ENCODE data around the gene SOBP. TPM values are rescaled to one million over a fixed set of nuclear protein-coding genes. Genes with fewer than 3 reads are reported as not detected.
A peak's percentile ranks its signal among the peaks of the same experiment; 100 is the strongest.

Gene SOBP
- total RNA-seq, 4 donors from 2014 or later = 5.6 to 21.4 (median 18.1) TPM

DNA sequence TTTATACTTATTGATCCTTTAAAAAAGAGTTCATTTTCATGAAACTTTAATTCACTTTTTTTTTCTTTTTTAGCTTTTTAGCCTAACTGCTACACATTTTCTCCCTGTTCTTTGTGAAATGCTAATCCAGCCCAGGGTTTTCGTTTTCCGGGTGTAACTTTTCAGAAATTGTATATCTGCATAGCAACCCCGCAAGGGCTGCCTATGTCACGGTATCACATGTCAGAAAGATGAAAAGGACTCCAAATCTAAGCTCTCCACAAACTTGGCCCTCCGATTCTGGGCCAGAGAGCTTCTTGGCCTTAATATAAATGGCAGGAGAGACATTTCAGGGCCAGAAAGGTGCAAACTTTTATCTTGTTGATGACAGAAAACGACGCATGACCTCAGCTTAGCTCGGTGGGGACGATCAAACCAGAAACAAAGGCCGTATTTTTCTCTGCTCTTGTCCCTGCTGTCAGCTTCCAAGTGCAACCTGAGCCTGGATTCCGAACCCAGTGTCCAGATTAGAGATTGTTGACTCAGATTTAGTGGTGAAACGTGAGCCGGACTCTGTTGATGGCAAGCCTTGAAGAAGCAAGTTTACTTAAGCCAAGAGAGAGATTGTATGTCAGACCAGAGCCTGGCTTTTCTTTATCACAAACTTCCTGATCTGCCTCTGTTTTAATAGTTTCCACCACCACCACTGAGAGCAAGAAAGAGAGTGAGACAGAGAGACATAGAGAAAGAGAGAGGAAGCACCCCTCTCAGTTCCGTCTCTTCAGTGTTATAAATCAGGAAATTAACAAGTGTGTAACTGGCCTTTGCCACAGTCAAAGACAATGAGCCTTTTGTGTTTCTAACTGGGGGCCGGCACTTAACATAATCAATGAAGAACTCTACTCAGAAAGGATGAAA is 176.4 kb downstream of the SOBP start:
- TF ChIP-seq CTCF (IDR thresholded peaks at IDR 0.05) (no peak), POLR2A (IDR thresholded peaks at IDR 0.05) (no peak)

GRCh38 chr6:107666981-107667601 is 177.2 kb downstream of the SOBP start:
- H3K27ac ChIP-seq = no peak overlapping the region
- 78 to 85% methylated on average over 13 of the region's 13 CpGs for WGBS, 2 donors
- intact Hi-C loops (cut with DNase I) = no loop called here

More for the DNA sequence above, 176.4 kb downstream of the SOBP start:
- intact Hi-C loops (cut with DNase I) = no loop called here
- peak; percentile 18 to 32 for DNase-seq
- 56 to 57% methylated on average over 15 of the region's 15 CpGs for WGBS, 2 donors
- H3K27ac ChIP-seq = peak overlapping the region in 1 of 3 donors; percentile 24
- peaks cover 8 to 22% of the 10 kb centered on the region in 2 donors for H3K4me1 ChIP-seq
- H3K4me3 ChIP-seq (replicated peaks in 1 of 3) = no peak overlapping the region
- H3K27me3 ChIP-seq = no peaks in the 10 kb centered on the region
- no peaks in the 10 kb centered on the region for H3K36me3 ChIP-seq
- no peaks in the 10 kb centered on the region for H3K9me3 ChIP-seq

DNA sequence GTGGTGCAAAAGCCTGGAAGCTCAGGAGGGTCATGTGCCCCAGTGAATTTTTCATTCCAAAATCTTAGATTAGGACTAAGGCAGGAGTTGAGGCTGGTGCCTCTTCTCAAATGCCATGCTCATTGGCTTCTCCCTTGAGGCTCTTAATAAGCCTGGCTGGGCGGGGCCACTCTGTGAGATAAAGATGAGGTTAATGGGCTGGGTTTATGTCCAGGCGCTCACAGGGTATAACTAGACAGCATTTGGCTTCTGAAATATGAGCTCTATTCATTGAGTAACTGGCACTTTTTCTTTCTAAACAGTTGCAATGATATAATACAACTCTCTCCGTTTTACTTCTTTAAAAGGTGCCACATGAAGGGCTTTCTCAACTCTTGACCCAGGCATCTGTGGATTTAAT is 177.9 kb downstream of the SOBP start:
- no peaks in the 10 kb centered on the region for H3K9me3 ChIP-seq
- no peak for DNase-seq
- no peak overlapping the region for H3K27ac ChIP-seq
- intact Hi-C loops (cut with DNase I) = no loop called here
- H3K4me1 ChIP-seq = peaks cover 8 to 21% of the 10 kb centered on the region in 2 donors
- TF ChIP-seq POLR2A (IDR thresholded peaks at IDR 0.05) (no peak), CTCF (IDR thresholded peaks at IDR 0.05) (no peak)
- WGBS, 2 donors = 95 to 96% methylated on average over 3 of the region's 3 CpGs
- no peaks in the 10 kb centered on the region for H3K36me3 ChIP-seq
- H3K4me3 ChIP-seq (replicated peaks in 1 of 3) = no peak overlapping the region
- no peaks in the 10 kb centered on the region for H3K27me3 ChIP-seq

More at GRCh38 chr6:107666981-107667601, 177.2 kb downstream of the SOBP start:
- Histone ChIP-seq H3K36me3 (no peaks in the 10 kb centered on the region), H3K27me3 (no peaks in the 10 kb centered on the region), H3K4me1 (peaks cover 8 to 22% of the 10 kb centered on the region in 2 donors), H3K4me3 (replicated peaks in 1 of 3) (no peak overlapping the region), H3K9me3 (no peaks in the 10 kb centered on the region)
- DNase-seq = no peak
- TF ChIP-seq POLR2A (IDR thresholded peaks at IDR 0.05) (no peak), CTCF (IDR thresholded peaks at IDR 0.05) (no peak)

DNA sequence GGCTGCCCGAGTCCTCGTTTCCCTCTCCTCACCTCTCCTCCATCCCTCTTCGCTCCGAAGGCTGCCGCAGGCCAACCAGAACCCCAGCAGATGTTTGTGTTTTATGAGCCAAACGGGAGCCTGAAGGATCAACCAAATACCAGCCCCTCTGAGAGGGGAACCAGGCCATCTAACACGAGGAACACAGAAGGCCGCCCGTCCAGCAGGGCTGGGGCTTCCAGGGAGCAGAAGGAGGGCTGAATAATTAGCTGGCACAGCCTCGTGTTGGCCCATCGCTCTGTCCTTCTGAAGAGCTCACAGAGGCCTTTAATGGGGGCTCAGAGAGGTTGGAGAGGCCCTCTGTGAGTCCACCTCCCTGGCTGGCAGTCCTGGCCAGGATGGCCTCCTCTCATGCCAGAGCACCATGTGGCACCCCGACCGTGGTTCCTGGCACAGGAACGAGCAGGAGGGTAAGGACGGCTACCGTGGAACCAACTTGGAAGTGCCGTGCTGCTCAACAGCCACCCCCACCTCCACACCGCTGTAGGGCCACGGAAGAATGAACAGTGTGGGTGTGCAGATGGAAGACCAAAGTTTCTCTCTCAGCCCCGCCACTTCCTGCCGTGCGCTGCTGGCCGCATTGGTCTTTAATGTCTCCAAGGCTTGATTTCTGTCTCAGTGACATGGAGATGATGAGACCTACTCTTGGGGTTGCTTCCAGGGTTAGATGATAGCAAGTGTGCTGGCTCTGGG is 179.0 kb downstream of the SOBP start:
- Histone ChIP-seq H3K27ac (no peak overlapping the region), H3K4me1 (peaks cover 8 to 18% of the 10 kb centered on the region in 2 donors), H3K9me3 (no peaks in the 10 kb centered on the region), H3K4me3 (replicated peaks in 1 of 3) (no peak overlapping the region), H3K36me3 (no peaks in the 10 kb centered on the region), H3K27me3 (no peaks in the 10 kb centered on the region)
- intact Hi-C loops (cut with DNase I) = no loop called here
- no peak for DNase-seq
- 85 to 91% methylated on average over 23 of the region's 23 CpGs for WGBS, 2 donors
- TF ChIP-seq CTCF (IDR thresholded peaks at IDR 0.05) (no peak), POLR2A (IDR thresholded peaks at IDR 0.05) (no peak)

All from thyroid gland (tissue), 4 donors.